ENCODE results near the gene GSPT1.

GSPT1 gene

DNA sequence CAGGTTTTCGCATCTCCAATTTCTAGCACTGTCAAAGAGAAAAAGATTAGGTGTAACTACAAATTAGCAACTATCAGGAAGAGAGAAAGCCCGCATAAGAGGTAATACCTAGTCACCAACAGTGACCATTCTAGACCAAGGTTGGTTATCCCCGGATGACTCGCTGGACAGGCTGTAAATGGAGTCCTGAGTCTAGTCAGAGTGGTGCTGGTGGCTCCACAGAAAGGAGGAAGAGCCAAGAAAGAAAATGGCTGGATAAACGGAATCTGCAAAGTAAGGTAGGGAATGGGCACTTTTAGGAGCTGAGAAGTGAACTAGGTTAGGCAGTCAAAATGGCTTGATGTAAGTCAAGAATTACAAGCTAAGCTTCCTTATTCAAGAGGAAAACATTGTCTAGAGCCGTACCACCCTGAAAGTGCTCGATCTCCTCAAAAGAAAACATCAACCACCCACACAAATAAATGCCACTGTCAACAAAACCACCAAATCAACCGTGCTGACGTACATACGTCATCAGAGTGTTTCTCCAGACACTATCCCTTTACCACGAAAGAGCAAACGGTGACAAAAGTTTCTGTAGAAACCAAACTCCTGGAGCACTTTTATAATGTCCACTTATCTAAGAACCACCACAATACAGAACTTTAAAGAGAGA is 2.2 kb downstream of the GSPT1 start:
- DNase-seq (ENCODE audit: low read depth in 4 of 4, low spot score in 1 of 4): no peak

DNA sequence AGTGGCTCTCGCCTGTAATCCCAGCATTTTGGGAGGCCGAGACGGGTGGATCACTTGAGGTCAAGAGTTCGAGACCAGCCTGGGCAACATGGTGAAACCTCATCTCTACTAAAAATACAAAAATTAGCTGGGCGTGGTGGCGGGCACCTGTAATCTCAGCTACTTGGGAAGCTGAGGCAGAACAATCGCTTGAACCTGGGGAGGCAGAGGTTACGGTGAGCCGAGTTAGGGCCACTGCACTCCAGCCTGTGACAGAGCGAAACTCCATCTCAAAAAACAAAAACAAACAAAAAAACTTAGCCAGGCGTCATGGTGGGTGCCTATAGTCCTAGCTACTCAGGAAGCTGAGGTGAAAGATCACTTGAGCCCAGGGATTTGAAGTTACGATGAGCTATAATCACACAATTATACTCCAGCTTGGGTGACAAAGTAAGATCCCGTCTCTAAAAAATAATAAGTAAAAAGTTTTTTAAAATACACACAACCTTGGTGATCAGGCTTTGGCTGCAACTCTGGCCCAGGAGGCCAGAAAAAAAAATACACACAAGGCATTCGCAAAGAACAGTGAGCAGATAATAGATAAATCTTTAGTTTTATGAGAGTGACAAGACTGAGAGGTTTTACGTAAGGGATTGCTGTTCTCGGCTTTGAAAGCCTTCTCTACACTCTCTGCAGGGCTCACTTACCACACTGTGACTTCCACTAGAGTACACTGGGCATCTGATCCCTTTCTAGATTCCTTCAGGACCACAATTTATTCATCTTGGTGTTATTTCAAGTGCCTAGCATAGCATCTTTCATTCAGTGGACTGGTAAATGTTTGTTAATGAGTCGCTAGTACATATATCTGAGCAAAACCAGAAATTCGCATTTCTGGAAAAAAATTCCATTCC is 5.9 kb downstream of the GSPT1 start:
- DNase-seq (ENCODE audit: low read depth in 4 of 4, low spot score in 1 of 4): no peak

DNA sequence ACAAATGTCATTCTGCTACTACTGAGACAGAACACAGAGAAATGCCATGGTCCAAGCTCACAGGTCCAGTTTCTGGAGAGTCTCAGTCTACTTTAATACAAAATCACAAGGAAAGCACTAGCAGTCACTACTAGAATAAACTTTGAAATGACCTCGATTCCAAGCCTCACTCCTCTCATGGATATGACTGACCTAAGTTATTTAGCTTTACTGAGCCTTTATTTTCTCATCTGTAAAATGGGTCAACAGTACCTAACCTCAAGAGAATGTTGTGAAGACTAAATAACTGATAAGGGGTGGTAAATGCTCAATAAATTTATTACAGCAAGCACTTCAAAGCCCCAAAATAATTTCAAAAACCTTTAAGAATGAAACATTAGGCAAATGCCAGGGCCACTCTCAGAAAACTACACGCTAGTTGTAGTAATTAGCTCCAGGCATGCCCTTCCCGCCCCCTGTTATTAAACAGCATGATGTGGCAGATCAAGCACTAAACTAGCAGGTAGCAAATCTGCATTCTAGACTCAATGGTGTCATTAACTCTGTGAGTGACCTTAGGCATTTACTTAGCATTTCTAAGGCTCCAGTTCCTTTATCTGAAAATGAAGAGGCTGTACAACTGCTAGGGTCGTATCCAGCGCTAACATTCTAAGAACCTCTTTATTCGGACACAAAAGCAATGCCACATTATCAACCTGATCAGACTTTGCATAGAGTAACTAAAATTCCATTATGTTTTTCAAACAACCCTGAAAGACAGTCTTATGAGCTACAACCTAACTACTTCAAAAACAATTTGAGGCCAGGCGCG is 8.4 kb downstream of the GSPT1 start:
- DNase-seq (ENCODE audit: low read depth in 4 of 4, low spot score in 1 of 4): no peak

DNA sequence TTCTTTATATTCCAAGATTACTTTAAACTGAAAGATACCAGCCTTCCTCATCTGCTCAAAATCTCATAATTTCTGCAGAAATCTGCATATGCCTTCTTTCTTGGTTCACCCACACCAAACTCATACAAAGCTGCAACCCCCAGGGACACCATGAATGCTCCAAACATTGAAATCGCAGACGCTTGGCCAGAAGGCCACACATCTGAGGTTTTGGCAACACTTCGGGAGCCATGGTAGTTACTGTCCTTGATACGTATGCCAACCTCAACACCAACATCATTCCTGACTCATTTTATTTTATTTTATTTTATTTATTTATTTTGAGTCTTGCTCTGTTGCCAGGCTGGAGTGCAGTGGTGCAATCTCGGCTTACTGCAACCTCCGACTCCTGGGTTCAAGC is 11.8 kb downstream of the GSPT1 start:
- no peak for DNase-seq (ENCODE audit: low read depth in 4 of 4, low spot score in 1 of 4)

DNA sequence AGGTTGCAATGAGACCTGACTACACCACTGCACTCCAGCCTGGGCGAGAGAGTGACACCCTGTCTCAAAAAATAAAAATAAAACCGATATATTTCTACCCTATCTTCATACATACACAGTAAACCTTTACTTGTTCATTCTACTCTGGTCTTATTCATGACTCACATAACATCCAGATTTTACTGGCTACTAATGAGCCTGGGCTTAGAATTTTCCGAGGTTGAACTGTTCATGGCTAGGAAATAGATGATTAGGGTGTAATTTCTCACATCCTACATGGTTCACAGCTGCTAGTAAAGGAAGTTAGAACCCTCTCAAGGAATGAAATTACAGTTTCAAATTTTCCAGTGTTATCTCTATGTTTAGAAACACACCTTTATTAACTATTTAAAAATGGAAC is 14.7 kb downstream of the GSPT1 start:
- DNase-seq (ENCODE audit: low read depth in 4 of 4, low spot score in 1 of 4): no peak

DNA sequence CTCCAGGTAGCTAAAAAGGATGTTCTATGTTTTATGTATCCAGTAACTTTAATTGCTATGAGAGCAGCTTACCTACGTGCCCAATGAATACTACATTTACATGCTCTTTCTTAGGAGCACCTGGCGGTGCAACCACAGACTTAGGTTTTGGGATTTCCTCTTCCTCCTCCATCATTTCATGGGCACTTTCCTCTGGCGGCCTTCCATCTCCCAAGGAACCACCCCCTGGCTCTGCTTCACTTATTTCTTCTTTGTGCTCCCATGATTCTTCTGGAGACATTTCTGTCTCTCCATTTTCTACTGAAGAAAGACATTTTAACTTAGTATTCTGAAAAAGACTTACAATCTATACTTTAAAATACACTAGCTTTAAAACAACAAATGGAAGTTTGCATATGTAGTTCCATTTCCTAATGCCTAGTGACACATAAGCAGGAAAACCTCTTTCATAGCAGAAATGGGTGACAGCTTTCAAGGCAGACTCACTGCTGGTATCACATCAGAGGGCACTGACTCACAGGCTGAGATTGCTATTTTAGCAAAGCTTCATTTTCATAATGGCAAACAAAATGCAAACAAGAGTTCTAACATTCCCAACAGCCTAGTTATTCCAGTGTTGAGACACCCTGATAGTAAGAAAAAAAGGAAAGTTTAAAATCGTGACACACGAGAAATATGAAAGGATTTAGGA is 19.1 kb downstream of the GSPT1 start:
- no peak for DNase-seq (ENCODE audit: low read depth in 4 of 4, low spot score in 1 of 4)

DNA sequence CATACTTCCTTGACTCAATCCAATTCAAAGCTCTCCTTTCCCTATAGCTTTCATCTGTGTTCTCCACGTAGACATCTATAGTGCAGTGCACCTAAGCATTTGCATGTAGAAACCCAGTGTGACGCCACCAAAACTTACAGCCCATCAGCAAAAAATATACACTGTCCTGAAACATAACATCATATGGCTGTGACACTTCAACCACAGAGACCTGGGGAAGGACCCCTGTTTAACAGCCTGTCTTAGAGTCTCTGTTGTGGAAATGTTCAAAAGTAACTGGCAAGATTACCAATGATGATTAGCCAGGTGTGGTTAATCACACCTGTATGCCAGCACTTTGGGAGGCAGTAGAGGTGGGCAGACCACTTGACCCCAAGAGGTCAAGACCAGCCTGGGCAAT is 22.2 kb downstream of the GSPT1 start:
- DNase-seq (ENCODE audit: low read depth in 4 of 4, low spot score in 1 of 4): no peak

DNA sequence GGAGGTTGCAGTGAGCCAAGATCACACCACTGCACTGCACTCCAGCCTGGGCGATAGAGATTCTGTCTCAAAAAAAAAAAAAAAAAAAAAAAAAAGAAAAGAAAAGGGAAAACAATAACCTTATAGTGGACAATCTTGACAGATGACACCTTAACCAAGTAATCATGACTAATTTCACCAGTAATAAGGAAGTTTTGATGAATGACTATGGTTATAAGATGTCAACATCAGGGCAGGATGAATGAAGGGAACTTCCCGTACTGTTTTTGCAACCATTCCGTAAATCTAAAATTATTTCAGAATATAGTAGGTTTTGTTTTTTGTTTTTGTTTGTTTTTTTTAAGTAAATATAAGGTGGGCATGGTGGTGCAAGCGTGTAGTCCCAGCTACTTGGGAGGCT is 23.0 kb downstream of the GSPT1 start:
- no peak for DNase-seq (ENCODE audit: low read depth in 4 of 4, low spot score in 1 of 4)

DNA sequence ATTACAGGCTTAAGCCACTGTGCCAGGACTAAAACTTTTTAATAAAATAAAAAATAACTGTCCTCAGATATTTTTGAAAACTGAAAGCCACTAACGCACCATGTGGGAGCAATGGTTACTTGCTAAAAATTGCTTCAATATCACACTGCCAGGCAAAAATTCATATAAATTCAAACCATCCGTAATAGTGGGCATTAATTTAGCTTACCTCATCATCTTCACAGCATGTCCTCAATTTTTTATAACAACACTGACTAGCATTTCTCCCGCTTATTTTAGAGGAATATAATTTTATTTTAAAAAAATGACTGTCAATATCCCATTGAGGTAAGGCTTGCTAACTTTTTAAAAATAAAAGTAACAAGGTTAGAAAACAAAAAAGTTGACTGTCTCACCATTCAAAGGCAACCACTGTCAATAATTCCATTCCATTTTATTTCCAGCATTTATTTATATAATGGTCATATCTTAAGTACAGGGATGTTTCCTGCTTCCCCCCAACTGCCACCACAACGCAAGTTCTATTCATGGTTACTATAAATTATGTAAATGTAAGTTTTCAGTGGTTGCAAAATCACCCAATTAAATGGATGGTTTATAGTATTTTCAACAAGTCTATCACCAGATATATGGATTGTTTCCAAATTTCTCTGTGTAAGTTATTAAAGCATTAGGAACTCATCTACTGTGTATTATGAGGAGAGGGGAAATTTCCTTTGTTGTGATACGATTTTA is 25.4 kb downstream of the GSPT1 start:
- no peak for DNase-seq (ENCODE audit: low read depth in 4 of 4, low spot score in 1 of 4)

DNA sequence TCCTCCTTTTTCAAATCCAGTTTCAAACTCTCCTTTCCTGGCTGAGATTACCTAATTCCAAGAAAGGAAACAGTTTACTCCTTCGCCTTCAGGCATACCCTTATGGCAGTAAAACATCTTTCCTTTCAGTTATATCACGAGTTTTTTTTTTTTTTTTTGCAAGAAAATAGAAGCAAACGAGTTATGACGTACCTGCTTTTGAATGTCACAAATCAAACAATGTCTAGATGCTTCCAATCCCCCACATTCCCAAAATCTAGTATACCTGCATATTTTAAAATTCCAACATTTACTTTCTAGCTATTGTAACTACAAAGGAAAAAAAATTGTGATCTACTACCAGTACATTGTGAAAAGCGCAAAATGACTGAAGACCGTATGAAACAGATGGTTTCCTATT is 28.9 kb downstream of the GSPT1 start:
- no peak for DNase-seq (ENCODE audit: low read depth in 4 of 4, low spot score in 1 of 4)

DNA sequence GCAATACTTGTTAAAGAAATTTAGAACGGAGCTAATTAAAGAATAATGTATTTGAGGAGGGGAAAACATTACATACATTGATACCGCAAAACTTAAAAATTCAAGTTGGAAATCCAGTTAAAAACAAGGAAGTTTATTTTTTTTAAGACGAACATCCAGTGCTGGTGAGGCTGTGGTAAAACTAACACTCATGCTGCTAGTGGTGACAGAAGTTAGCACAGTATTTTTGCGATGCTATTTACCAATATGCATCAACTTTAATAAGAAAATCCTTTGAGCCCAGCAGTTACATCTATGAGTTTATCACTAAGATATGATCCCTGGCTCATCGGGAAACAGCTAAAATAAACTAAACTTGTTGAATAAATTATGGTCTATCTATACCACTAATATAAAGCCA is 31.7 kb downstream of the GSPT1 start:
- DNase-seq (ENCODE audit: low read depth in 4 of 4, low spot score in 1 of 4): no peak

DNA sequence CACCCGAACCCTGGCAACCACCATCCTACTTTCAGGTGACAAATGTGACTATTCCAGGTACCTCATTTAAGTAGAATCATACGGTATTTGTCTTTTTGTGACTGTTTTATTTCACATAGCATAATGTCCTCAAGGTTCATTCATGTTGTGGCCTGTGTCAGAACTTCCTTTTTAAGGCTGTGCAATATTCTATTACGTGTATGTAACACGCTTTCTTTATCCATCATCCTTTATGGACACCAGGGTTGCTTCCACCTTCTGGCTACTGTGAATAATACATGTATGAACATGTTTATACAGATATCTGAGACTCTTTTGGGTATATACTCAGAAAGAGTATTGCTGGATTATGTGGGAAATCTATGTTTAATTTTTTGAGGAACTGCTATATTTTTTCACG is 35.7 kb downstream of the GSPT1 start:
- DNase-seq (ENCODE audit: low read depth in 4 of 4, low spot score in 1 of 4): no peak

DNA sequence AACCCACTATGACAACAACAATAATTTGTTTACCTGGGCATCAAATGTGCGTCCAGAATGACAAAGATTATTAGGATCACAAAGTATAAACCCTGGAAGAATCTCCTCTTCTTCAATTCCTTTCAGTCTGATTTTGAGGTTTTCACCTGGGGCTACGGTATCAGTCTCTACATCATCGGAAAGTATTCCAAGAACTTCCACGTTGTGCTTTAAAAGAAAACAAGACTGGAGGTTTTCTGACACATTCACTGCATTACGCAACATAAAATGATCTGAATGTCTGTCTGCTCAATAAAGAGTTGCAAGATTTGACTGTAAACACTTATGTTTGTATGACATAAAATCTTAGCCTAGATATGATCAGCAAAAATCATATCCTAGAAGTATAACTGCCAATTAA is 38.4 kb downstream of the GSPT1 start:
- no peak for DNase-seq (ENCODE audit: low read depth in 4 of 4, low spot score in 1 of 4)

DNA sequence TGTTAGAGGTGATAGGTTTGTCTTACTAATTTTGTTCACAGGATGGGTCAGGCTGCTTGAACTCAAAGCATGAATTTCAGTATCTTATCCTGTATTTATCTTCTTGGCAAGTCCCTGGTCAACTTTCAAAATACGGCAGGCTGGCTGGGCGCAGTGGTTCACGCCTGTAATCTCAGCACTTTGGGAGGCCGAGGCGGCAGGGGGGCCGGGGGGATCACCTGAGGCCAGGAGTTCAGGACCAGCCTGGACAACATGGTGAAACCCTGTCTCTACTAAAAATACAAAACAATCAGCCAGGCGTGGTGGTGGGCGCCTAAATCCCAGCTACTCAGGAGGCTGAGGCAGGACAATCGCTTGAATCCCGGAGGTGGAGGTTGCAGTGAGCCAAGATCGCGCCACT is 39.5 kb downstream of the GSPT1 start:
- no peak for DNase-seq (ENCODE audit: low read depth in 4 of 4, low spot score in 1 of 4)

DNA sequence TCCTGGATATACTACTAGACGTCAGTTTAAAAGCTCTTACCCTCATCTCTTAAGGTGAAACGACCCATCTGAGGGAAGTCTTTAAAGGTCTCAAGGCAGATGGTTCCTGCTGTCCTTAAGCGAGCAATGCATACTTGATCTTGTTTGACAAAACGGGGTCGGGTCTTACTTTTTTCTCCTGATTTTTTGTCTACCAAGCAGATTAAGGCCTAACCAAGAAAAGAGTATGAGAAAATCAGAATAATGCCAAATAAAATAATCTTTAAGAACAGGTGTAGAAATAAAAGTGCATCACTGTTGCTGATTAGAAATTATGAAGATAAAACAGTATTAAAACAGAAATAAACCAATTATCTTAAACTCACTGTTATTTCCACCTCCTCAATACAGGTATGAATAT is 40.0 kb downstream of the GSPT1 start:
- DNase-seq (ENCODE audit: low read depth in 4 of 4, low spot score in 1 of 4): no peak

DNA sequence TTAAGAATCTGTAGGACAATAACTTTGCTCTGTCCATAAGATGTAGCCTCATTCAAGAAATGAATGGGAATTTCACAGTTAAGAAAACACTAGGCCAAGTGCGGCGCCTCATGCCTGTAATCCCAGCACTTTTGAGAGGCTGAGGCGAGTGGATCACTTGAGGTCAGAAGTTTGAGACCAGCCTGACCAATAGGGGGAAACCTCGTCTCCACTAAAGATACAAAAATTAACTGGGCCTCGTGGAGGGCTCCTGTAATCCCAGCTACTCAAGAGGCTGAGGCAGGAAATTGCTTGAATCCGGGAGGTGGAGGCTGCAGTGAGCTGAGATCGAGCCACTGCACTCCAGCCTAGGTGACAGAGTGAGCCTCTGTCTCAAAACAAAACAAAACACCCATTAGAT is 44.6 kb downstream of the GSPT1 start:
- DNase-seq (ENCODE audit: low read depth in 4 of 4, low spot score in 1 of 4): no peak

DNA sequence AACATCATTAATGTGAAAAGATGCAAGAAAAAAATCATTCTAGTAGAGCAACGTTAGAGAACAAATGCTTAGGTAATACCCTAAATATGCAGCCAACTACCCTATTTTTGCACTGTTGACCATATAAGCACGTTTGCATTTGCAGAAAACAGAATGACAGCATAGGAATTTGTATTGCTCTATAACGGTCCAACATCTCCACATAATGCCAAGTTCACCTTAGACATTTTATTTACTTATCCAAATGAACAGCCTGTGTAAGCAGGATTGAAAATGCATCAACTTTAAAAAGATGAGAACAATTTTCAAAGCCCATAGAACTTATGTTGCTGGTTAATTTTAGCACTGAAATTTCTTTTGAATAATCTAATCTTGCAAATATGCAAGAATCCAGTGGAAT is 45.4 kb downstream of the GSPT1 start:
- DNase-seq (ENCODE audit: low read depth in 4 of 4, low spot score in 1 of 4): no peak

DNA sequence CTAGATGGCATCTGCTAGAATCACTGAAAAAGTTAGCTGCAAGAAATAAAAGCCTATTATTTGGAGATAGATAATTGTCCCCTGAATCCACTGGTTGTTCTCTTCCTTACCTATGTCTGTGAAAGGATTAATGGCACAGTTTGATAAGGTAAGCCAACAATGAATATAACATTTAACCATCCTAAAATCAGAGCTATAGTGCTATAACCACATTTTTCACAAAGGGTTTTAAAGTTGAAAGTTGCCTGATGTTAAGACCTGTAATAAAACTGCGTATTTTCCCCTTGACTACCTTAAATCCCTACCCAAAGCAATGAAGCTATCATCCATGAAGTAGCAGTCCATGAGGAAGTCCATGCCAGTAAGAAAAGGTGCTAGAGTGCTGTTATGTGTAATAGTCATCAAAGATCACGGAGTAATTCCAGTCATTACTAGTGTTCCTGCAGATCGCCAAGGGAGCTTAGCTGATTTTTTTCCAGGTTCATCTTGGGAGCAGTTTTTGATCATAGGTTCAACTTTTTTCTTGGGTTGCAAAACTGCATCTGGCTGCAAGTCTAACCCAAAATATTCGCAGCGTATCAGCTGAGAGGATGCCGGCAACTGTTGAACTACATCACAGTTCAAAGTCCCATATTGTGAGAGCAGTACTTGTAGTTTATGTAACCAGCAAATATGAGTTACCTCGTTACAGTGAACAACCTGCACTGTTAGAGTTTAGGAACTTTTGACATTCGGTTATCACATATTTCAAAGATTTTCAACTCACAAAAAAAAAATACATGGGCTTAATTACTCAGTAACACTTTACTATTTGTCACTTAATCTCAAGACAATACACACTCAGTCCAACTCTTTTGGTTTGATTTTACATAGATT is 46.2 kb downstream of the GSPT1 start:
- DNase-seq (ENCODE audit: low read depth in 4 of 4, low spot score in 1 of 4): no peak

DNA sequence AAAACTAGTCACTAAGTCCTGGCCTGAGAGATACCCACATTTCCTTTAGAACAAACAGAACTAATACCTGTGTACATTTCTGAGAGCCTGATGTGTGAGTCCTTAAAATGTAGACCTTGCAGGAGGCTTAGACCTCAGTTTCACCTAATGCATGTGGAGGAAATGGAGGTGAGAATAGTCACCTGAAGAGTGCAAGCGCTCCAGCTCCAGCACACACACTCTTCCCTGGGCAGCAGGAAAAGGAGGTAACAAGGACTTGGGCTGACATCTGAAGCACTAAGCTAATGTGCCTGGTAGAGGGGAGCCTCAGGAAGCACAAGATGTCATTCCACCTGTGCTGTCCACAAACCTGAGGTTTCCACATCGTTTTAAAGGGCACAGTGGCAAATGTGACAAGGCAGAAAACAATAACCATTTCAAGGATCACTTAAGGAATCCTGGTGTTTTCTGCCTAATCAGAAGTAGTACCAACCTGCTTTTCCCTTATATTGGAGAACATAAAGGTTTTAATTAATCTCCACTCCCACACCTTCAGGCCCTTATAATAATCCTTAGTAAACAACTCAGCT is 47.3 kb downstream of the GSPT1 start:
- no peak for DNase-seq (ENCODE audit: low read depth in 4 of 4, low spot score in 1 of 4)

Data from stimulated activated CD4-positive, alpha-beta T cell treated with anti-CD3 and anti-CD28 coated beads, Interleukin-1b, Interleukin-23, amount 100 ng/mL, for 24 hours (primary cell).